GM19099 (cell line): ENCODE data around the gene PKDREJ.

ENCODE experiments used
- POLR2A ChIP-seq: IDR thresholded peaks from 3 replicates; pipeline ENCODE4 v1.6.1; 2011; ENCODE audit warnings: low read depth; ENCODE audit not compliant: insufficient read length; ENCODE audit errors: extremely low read depth

PKDREJ gene

GRCh38 chr22:46256358-46256958, 6.7 kb downstream of the PKDREJ start:
- no peak for TF ChIP-seq POLR2A

- no peak for TF ChIP-seq POLR2A
Observed at GRCh38 chr22:46251816-46252380, 11.2 kb downstream of the PKDREJ start.

- TF ChIP-seq POLR2A, result no peak
Observed at GRCh38 chr22:46251266-46251665, 11.9 kb downstream of the PKDREJ start.

- no peak for TF ChIP-seq POLR2A
Observed at GRCh38 chr22:46250783-46251125, 12.4 kb downstream of the PKDREJ start.

- peak; percentile 92 for TF ChIP-seq POLR2A
Observed at GRCh38 chr22:46250035-46250782, 12.9 kb downstream of the PKDREJ start, which contains the start of gene CDPF1. Gene CDPF1 (minus strand): TSS chr22:46250293. CDS start chr22:46248284, 2,009 bp downstream.

GRCh38 chr22:46247443-46247975, 15.6 kb downstream of the PKDREJ start:
- TF ChIP-seq POLR2A, result no peak

- no peak for TF ChIP-seq POLR2A
Observed at GRCh38 chr22:46246178-46246577, 17.0 kb downstream of the PKDREJ start.

GRCh38 chr22:46245511-46245910, 17.6 kb downstream of the PKDREJ start:
- TF ChIP-seq POLR2A, result no peak

GRCh38 chr22:46244771-46245170, 18.4 kb downstream of the PKDREJ start:
- TF ChIP-seq POLR2A, result no peak

- no peak for TF ChIP-seq POLR2A
Observed at GRCh38 chr22:46242076-46242475, 21.1 kb downstream of the PKDREJ start.

- no peak for TF ChIP-seq POLR2A
Observed at GRCh38 chr22:46241396-46242007, 21.6 kb downstream of the PKDREJ start.

- no peak for TF ChIP-seq POLR2A
Observed at GRCh38 chr22:46240907-46241306, 22.2 kb downstream of the PKDREJ start.

GRCh38 chr22:46240506-46240905, 22.6 kb downstream of the PKDREJ start:
- TF ChIP-seq POLR2A, result no peak

- TF ChIP-seq POLR2A, result no peak
Observed at GRCh38 chr22:46240073-46240472, 23.1 kb downstream of the PKDREJ start.

GRCh38 chr22:46239261-46240048, 23.7 kb downstream of the PKDREJ start:
- TF ChIP-seq POLR2A, result no peak
